Activated CD8-positive, alpha-beta memory T cell treated with anti-CD3 and anti-CD28 coated beads, Interleukin-2, amount 10 ng/mL, durations not matched to agents 7 days and 5 days (primary cell): ENCODE results near the gene OR4Q3. TPM values are rescaled to one million over a fixed set of nuclear protein-coding genes. Genes with fewer than 3 reads are reported as not detected.
"Not testable (repeated sequence)": the region's sequence is repeated elsewhere in the genome, so short reads cannot be mapped to it uniquely, and the experiment has no call there.

Experiments
- ATAC-seq: fragments of 150-1000 bp; cut with Tn5 transposase; one replicate; pipeline ENCODE4 v1.10.0; 2021; ENCODE audit warnings: moderate library complexity
- CTCF ChIA-PET: fragments of 350-600 bp; sonication (Branson Sonifier 250); formaldehyde crosslinking; loops from one replicate; lab custom pipeline; 2021; ENCODE audit warnings: antibody characterized with exemption; lab: Charles Lee
- DNase-seq: peaks from one replicate; pipeline ENCODE4 v3.0.0-alpha.2; 2020
- H3K27ac Mint-ChIP-seq: one replicate; pipeline ENCODE4 v1.8.0; 2021; ENCODE audit warnings: mild to moderate bottlenecking, mixed read lengths
- H3K27me3 Mint-ChIP-seq: one replicate; pipeline ENCODE4 v1.8.0; 2021; ENCODE audit warnings: mixed read lengths
- H3K36me3 Mint-ChIP-seq: one replicate; pipeline ENCODE4 v1.8.0; 2021; ENCODE audit warnings: mild to moderate bottlenecking, mixed read lengths
- H3K4me1 Mint-ChIP-seq: one replicate; pipeline ENCODE4 v1.8.0; 2021; ENCODE audit warnings: mixed read lengths
- H3K4me3 Mint-ChIP-seq: one replicate; pipeline ENCODE4 v1.8.0; 2021; ENCODE audit warnings: mild to moderate bottlenecking, moderate library complexity, mixed read lengths
- H3K9me3 Mint-ChIP-seq: one replicate; pipeline ENCODE4 v1.8.0; 2022; ENCODE audit warnings: low read depth, mixed read lengths
- total RNA-seq, 2 experiments: library from RNA; stranded (reverse); gene quantifications; one replicate each; pipeline ENCODE4 v1.2.3, GENCODE V29; 2021

OR4Q3 gene
- total RNA-seq, 2 experiments from 2014 or later: not detected

DNA sequence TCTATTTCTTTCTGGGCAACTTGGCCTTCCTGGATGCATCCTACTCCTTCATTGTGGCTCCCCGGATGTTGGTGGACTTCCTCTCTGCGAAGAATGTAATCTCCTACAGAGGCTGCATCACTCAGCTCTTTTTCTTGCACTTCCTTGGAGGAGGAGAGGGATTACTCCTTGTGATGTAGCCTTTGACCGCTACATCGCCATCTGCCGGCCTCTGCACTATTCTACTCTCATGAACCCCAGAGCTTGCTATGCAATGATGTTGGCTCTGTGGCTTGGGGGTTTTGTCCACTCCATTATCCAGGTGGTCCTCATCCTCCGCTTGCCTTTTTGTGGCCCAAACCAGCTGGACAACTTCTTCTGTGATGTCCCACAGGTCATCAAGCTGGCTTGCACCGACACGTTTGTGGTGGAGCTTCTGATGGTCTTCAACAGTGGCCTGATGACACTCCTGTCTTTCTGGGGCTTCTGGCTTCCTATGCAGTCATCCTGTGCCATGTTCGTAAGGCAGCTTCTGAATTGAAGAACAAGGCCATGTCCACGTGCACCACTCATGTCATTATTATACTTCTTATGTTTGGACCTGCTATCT, 53.2 kb downstream of the OR4Q3 start:
- ATAC-seq, H3K9me3 Mint-ChIP-seq, H3K4me1 Mint-ChIP-seq, H3K36me3 Mint-ChIP-seq, H3K27ac Mint-ChIP-seq, DNase-seq, H3K27me3 Mint-ChIP-seq, H3K4me3 Mint-ChIP-seq, CTCF ChIA-PET: not testable (repeated sequence)

Other genes with a start within 250 kb of the OR4Q3 start
- gene OR11H2, start 29.7 kb upstream of the OR4Q3 start, total RNA-seq: not detected
- not detected for gene OR4M1, start 29.9 kb downstream of the OR4Q3 start, total RNA-seq
- not detected for gene OR4N2, start 60.2 kb downstream of the OR4Q3 start, total RNA-seq
- gene OR4K2, start 131.6 kb downstream of the OR4Q3 start, total RNA-seq: not detected
- not detected for gene OR4K5, start 177.0 kb downstream of the OR4Q3 start, total RNA-seq
- gene OR4K1, start 187.3 kb downstream of the OR4Q3 start, total RNA-seq: not detected
- not detected for gene OR4K15, start 232.0 kb downstream of the OR4Q3 start, total RNA-seq